IPS-11a (cell line): ENCODE data around the gene HSD17B14.
"Not testable (repeated sequence)": the region's sequence is repeated elsewhere in the genome, so short reads cannot be mapped to it uniquely, and the experiment has no call there.

ENCODE experiments used
- H3K4me3 ChIP-seq: one replicate; pipeline ENCODE4 v1.5.1; 2013; ENCODE audit warnings: low read depth, low read length, control low read depth

The HSD17B14 gene

GRCh38 chr19:48768171-48768753 is 68.0 kb downstream of the HSD17B14 start:
- not testable (repeated sequence) for H3K4me3 ChIP-seq

GRCh38 chr19:48765816-48766215 is 70.5 kb downstream of the HSD17B14 start:
- not testable (repeated sequence) for H3K4me3 ChIP-seq
